ENCODE measurements around the gene RAD21L1. TPM values are rescaled to one million over a fixed set of nuclear protein-coding genes. Genes with fewer than 3 reads are reported as not detected.

The RAD21L1 gene
- total and polyA plus RNA-seq, 2 donors (not counting 3 experiments of a cell fraction or from before 2014, with no cell fraction given) = 0.06 TPM; not detected in 1

DNA sequence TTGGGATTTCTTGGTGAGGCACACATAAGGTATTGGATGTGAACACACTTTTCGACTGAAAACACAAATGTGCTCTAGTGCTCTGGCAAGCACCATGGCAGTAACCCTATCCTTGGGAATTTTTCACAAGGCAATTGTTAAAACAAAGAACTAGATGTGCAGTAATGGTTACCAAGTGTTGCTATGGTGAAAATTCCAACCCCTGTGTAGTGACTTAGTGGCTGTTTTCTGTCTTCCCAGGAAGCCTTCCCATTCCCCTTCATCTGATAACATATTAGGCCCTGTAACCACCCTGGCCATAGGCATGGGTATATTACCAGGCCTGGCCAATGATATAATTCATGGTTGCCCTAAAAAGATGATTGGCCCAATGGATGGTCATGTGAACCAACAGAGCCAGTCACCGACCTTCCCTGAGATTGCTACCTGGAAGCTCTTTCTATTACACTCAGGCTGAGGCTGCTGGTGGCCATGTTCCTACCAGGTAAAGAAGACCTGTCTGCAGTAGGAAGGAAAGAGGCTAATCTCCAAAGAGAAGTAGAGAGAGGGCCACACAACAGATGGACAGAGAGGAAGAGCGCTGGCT is 18.5 kb upstream of the RAD21L1 start:
- Histone ChIP-seq H3K4me3 (replicated peaks in 1 of 3; ENCODE audit: insufficient read depth in 1 of 3, low read depth in 1 of 3, low read length in 3 of 3) (no peak overlapping the region), H3K9me3 (replicated peaks; ENCODE audit: control insufficient read depth, insufficient read depth, low read length) (no peaks in the 10 kb centered on the region), H4K20me1 (replicated peaks; ENCODE audit: control insufficient read depth, extremely low read depth, insufficient read depth, low read length) (no peaks in the 10 kb centered on the region), H3K9me1 (replicated peaks; ENCODE audit: control insufficient read depth, extremely low read depth, insufficient read depth, low read length) (no peaks in the 10 kb centered on the region), H3K79me2 (ENCODE audit: control insufficient read depth, insufficient read depth, low read length) (no peaks in the 10 kb centered on the region), H3K27me3 (ENCODE audit: control insufficient read depth in 2 of 2, insufficient read depth in 2 of 2, low read length in 2 of 2) (peaks cover 15 to 33% of the 10 kb centered on the region in 2 experiments), H3K9ac (replicated peaks; ENCODE audit: extremely low read depth, insufficient read depth, low read length) (no peak overlapping the region), H3K4me2 (ENCODE audit: insufficient read depth, low read length) (no peak overlapping the region), H3K36me3 (ENCODE audit: control insufficient read depth in 2 of 2, extremely low read depth in 1 of 2, insufficient read depth in 2 of 2, low read length in 2 of 2) (no peaks in the 10 kb centered on the region), H2AFZ (ENCODE audit: low read depth, low read length) (no peak overlapping the region), H3K4me1 (ENCODE audit: control insufficient read depth, extremely low read depth, insufficient read depth, low read length) (no peaks in the 10 kb centered on the region), H3K27ac (ENCODE audit: insufficient read depth, low read depth, low read length) (no peak overlapping the region)
- CTCF ChIA-PET = interaction anchor here (1.1 to 4.2 kb wide), 3 partner anchors 259 to 296 kb away, joined by 3 to 32 read pairs (median 16); partner anchors contain the start of gene NSFL1C
- intact Hi-C loops (cut with micrococcal nuclease) = no loop called here
- TF ChIP-seq POLR2AphosphoS5 (IDR thresholded peaks at IDR 0.05; ENCODE audit: insufficient read depth, low read depth, low read length) (no peak), POLR2A (IDR thresholded peaks at IDR 0.05; ENCODE audit: low read depth, low read length) (no peak), GATA2 (IDR thresholded peaks at IDR 0.05; ENCODE audit: insufficient read depth, insufficient read length, low read depth, low read length) (no peak), JUN (IDR thresholded peaks at IDR 0.05; ENCODE audit: borderline replicate concordance, insufficient read depth, insufficient read length, low read depth) (no peak), EZH2 (IDR thresholded peaks at IDR 0.05; ENCODE audit: borderline replicate concordance, low read depth, low read length, severe bottlenecking) (no peak), MYC (IDR thresholded peaks at IDR 0.05; ENCODE audit: low read depth, low read length) (no peak), FOS (IDR thresholded peaks at IDR 0.05; ENCODE audit: borderline replicate concordance, insufficient read depth, low read length) (no peak)
- TF ChIP-seq, protein P1, sequence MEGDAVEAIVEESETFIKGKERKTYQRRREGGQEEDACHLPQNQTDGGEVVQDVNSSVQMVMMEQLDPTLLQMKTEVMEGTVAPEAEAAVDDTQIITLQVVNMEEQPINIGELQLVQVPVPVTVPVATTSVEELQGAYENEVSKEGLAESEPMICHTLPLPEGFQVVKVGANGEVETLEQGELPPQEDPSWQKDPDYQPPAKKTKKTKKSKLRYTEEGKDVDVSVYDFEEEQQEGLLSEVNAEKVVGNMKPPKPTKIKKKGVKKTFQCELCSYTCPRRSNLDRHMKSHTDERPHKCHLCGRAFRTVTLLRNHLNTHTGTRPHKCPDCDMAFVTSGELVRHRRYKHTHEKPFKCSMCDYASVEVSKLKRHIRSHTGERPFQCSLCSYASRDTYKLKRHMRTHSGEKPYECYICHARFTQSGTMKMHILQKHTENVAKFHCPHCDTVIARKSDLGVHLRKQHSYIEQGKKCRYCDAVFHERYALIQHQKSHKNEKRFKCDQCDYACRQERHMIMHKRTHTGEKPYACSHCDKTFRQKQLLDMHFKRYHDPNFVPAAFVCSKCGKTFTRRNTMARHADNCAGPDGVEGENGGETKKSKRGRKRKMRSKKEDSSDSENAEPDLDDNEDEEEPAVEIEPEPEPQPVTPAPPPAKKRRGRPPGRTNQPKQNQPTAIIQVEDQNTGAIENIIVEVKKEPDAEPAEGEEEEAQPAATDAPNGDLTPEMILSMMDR (IDR thresholded peaks at IDR 0.05; ENCODE audit: extremely low read depth in 1 of 2, insufficient read depth in 1 of 2, low read depth in 1 of 2, low read length in 2 of 2) = no peak
- TF ChIP-seq, protein P2, sequence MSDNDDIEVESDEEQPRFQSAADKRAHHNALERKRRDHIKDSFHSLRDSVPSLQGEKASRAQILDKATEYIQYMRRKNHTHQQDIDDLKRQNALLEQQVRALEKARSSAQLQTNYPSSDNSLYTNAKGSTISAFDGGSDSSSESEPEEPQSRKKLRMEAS (IDR thresholded peaks at IDR 0.05; ENCODE audit: insufficient read depth, insufficient read length) = no peak
- no TSS peak for BruUV-seq (replicated peaks)
- dilution Hi-C loops (cut with MboI; ENCODE audit: extremely low pct_ligation_motif_present, low sequenced_read_pairs) = no loop called here
- no peak for DNase-seq (ENCODE audit: low read depth, low spot score)
- FAIRE-seq = no peak
- POLR2A ChIA-PET = no interaction called here
